DND-41 (cell line): ENCODE measurements around the gene CARNS1.

ENCODE experiments used
- ATAC-seq: fragments of 200-7000 bp; cut with Tn5 transposase; 3 replicates; pipeline ENCODE4 v1.9.1; 2021; ENCODE audit warnings: low read depth; ENCODE audit not compliant: insufficient read depth
- DNase-seq: peaks from one replicate; pipeline ENCODE4 v3.0.0-alpha.2; 2020
- H2AFZ ChIP-seq: 2 replicates; pipeline ENCODE4 v1.6.0; 2012; ENCODE audit warnings: low read depth, low read length
- H3K27ac ChIP-seq: 2 replicates; pipeline ENCODE4 v1.5.1; 2012; ENCODE audit warnings: low read length, inconsistent platforms
- H3K27me3 ChIP-seq: fragments of 200-600 bp; sonication (generic); 2 replicates; pipeline ENCODE4 v1.6.0; 2012; ENCODE audit warnings: low read length, mild to moderate bottlenecking, inconsistent platforms; ENCODE audit not compliant: insufficient read depth, poor library complexity
- H3K36me3 ChIP-seq: 2 replicates; pipeline ENCODE4 v1.5.1; 2012; ENCODE audit warnings: low read length, inconsistent platforms; ENCODE audit not compliant: insufficient read depth
- H3K4me1 ChIP-seq: 2 replicates; pipeline ENCODE4 v1.5.1; 2012; ENCODE audit warnings: mild to moderate bottlenecking, low read length; ENCODE audit not compliant: insufficient read depth
- H3K4me2 ChIP-seq: 2 replicates; pipeline ENCODE4 v1.6.0; 2012; ENCODE audit warnings: mild to moderate bottlenecking, moderate library complexity, low read length, inconsistent platforms; ENCODE audit not compliant: insufficient read depth
- H3K4me3 ChIP-seq, 2 experiments: fragments of 200-600 bp in 1 of 2; shearing (Covaris generic) in 1 of 2; 2 replicates each; pipeline ENCODE4 v1.5.1; 2012 to 2016; ENCODE audit warnings: inconsistent platforms in 2 of 2, low read length in 2 of 2, mild to moderate bottlenecking in 2 of 2, low read depth in 1 of 2, moderate library complexity in 1 of 2
- H3K79me2 ChIP-seq: 2 replicates; pipeline ENCODE4 v1.6.0; 2012; ENCODE audit warnings: low read length, inconsistent platforms; ENCODE audit not compliant: insufficient read depth
- H3K9ac ChIP-seq: 2 replicates; pipeline ENCODE4 v1.6.0; 2012; ENCODE audit warnings: low read depth, mild to moderate bottlenecking, inconsistent platforms, low read length, moderate library complexity
- H3K9me3 ChIP-seq: 2 replicates; pipeline ENCODE4 v1.5.1; 2012; ENCODE audit warnings: low read length, moderate library complexity, mild to moderate bottlenecking, inconsistent platforms; ENCODE audit not compliant: insufficient read depth, severe bottlenecking
- H4K20me1 ChIP-seq: 2 replicates; pipeline ENCODE4 v1.6.0; 2012; ENCODE audit warnings: low read length; ENCODE audit not compliant: insufficient read depth
- EZH2 ChIP-seq: IDR thresholded peaks from 3 replicates; pipeline ENCODE4 v1.6.1; 2012; ENCODE audit warnings: borderline replicate concordance, low read depth, mild to moderate bottlenecking, moderate library complexity, low read length, inconsistent platforms; ENCODE audit not compliant: severe bottlenecking
- TF ChIP-seq, protein P1 (sequence below): IDR thresholded peaks from 2 replicates; pipeline ENCODE4 v1.5.1; 2012; ENCODE audit warnings: borderline replicate concordance, low read length, moderate library complexity, mild to moderate bottlenecking; ENCODE audit not compliant: poor library complexity, severe bottlenecking; ENCODE audit errors: extremely low read depth

CARNS1 gene

DNA sequence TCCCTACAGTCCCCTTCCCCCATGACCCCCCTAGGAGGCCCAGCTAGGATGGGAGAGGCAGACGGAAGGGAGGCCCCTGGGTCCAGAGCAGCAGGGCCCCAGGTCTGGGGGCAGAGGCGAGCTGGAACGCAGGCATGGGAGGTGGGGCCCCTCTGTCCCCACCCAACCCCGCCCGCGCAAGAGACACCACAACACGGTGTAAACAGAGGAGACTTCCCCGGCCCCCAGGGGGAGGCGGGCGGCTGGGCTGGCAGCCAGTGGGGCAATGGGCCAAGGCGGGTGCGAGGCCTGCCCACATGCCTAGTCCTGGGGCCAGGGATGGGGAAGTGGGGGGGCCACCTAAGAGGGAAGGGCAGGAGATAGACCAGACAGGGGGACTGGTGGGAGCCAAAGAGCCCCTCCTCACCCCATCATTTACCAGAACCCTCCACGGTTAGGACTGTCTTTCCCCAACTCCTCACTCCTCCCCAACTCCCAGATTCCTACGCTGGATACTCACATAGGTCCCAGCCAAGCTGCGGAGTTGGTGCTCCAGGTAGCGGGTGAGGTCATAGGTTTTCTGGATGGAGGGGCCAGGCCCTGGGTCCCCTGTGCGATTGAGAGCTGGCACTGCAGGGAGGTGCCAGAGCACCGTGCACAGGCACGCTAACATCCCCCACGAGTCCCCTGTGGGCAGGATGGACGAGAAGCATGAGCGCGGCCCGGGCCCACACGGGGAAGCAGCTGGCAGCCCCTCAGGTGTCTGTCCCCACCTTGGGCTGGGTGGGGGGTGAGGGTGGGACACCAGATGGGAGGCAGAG lies 48.3 kb upstream of the CARNS1 start:
- Histone ChIP-seq H3K4me2 (no peak overlapping the region), H3K27me3 (peaks cover 34% of the 10 kb centered on the region), H3K27ac (no peak overlapping the region), H3K36me3 (no peaks in the 10 kb centered on the region), H2AFZ (no peak overlapping the region), H3K4me3 (no peak overlapping the region), H3K79me2 (no peaks in the 10 kb centered on the region), H3K4me1 (peaks cover 12% of the 10 kb centered on the region), H3K9ac (no peak overlapping the region), H4K20me1 (peaks cover 21% of the 10 kb centered on the region), H3K9me3 (no peaks in the 10 kb centered on the region)
- DNase-seq (no peak), ATAC-seq (no peak)
- TF ChIP-seq EZH2: no peak
- TF ChIP-seq, protein P1, sequence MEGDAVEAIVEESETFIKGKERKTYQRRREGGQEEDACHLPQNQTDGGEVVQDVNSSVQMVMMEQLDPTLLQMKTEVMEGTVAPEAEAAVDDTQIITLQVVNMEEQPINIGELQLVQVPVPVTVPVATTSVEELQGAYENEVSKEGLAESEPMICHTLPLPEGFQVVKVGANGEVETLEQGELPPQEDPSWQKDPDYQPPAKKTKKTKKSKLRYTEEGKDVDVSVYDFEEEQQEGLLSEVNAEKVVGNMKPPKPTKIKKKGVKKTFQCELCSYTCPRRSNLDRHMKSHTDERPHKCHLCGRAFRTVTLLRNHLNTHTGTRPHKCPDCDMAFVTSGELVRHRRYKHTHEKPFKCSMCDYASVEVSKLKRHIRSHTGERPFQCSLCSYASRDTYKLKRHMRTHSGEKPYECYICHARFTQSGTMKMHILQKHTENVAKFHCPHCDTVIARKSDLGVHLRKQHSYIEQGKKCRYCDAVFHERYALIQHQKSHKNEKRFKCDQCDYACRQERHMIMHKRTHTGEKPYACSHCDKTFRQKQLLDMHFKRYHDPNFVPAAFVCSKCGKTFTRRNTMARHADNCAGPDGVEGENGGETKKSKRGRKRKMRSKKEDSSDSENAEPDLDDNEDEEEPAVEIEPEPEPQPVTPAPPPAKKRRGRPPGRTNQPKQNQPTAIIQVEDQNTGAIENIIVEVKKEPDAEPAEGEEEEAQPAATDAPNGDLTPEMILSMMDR: no peak

DNA sequence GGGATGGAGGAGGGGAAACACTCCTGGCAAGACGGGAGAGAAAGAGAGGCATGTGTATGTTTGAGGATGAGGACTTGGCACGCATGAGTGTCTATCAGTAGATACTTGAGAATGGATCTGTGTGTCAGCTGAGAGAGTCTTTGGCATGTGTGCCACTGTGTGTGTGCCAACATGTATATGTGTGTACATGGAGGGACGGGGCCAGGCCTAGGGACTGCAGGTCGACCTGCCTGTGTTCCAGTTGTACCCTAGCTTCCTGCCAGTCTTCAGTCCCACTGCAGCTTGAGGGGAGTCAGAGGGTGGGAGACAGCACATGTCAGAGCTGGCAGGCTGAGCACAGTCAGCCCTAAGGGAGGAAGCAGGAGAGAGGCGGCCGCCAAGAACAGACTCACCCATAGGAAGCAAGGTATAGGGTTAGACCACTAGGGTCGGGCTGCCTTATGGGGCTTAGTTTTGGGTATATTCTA lies 47.7 kb upstream of the CARNS1 start:
- Histone ChIP-seq H3K79me2 (no peaks in the 10 kb centered on the region), H2AFZ (no peak overlapping the region), H3K27me3 (peaks cover 40% of the 10 kb centered on the region), H3K27ac (no peak overlapping the region), H4K20me1 (peaks cover 22% of the 10 kb centered on the region), H3K4me2 (no peak overlapping the region), H3K9me3 (no peaks in the 10 kb centered on the region), H3K4me3 (no peak overlapping the region), H3K4me1 (peaks cover 17% of the 10 kb centered on the region), H3K36me3 (no peaks in the 10 kb centered on the region), H3K9ac (no peak overlapping the region)
- TF ChIP-seq, protein P1: no peak
- TF ChIP-seq EZH2: no peak
- ATAC-seq: no peak
- no peak for DNase-seq

DNA sequence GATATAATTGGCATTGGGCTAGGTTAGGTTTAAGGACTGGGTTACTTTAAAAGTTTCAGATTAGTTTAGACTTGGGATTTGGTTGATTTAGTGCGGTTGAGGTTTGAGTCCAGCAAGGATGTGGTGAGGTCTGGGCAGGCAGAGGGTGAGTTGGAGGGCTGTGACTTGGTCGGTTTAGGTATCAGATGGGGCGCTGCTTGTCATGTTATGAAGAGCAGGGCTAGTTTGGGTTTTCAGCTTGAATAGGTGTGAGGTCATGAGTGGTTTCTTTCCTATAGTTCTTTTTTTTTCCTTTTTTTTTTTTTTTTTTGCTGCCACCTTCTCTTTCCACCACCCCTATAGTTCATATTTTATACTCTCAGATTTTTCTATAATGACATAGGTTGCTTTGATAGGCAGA lies 46.9 kb upstream of the CARNS1 start:
- TF ChIP-seq, protein P1: no peak
- no peak for TF ChIP-seq EZH2
- H3K27me3 ChIP-seq: peaks cover 49% of the 10 kb centered on the region
- H4K20me1 ChIP-seq: peaks cover 22% of the 10 kb centered on the region
- H3K36me3 ChIP-seq: no peaks in the 10 kb centered on the region
- no peak overlapping the region for H3K9ac ChIP-seq
- DNase-seq (no peak), ATAC-seq (no peak)
- no peak overlapping the region for H3K4me3 ChIP-seq
- no peaks in the 10 kb centered on the region for H3K79me2 ChIP-seq
- no peak overlapping the region for H2AFZ ChIP-seq
- no peaks in the 10 kb centered on the region for H3K9me3 ChIP-seq
- H3K27ac ChIP-seq: no peak overlapping the region
- H3K4me1 ChIP-seq: peaks cover 26% of the 10 kb centered on the region
- no peak overlapping the region for H3K4me2 ChIP-seq
